SKM-1 (cell line): ENCODE data around the gene MGMT.

Experiments
- DNase-seq: peaks from one replicate; lab custom pipeline; 2025; ENCODE audit not compliant: unreplicated experiment; lab: John Stamatoyannopoulos, UW

Gene MGMT

GRCh38 chr10:129450391-129450790, 16.6 kb upstream of the MGMT start:
- no peak for DNase-seq

- DNase-seq, result no peak
These were observed 11.4 kb upstream of the MGMT start for GRCh38 chr10:129455625-129456024.

- no peak for DNase-seq
These were observed 7.1 kb upstream of the MGMT start for GRCh38 chr10:129459762-129460539.

- DNase-seq, result no peak
These were observed 4.7 kb upstream of the MGMT start for GRCh38 chr10:129462257-129462795.

- no peak for DNase-seq
These were observed 2.8 kb upstream of the MGMT start for GRCh38 chr10:129464251-129464650.

- no peak for DNase-seq
These were observed 992 bp upstream of the MGMT start for GRCh38 chr10:129465796-129466702.

- no peak for DNase-seq
These were observed 471 bp downstream of the MGMT start for GRCh38 chr10:129467359-129468064.

- DNase-seq, result no peak
These were observed 1.1 kb downstream of the MGMT start for GRCh38 chr10:129468187-129468586.

- DNase-seq, result no peak
These were observed 3.2 kb downstream of the MGMT start for GRCh38 chr10:129470103-129470851.

GRCh38 chr10:129471447-129472175, 4.6 kb downstream of the MGMT start:
- no peak for DNase-seq

GRCh38 chr10:129472696-129473555, 5.9 kb downstream of the MGMT start:
- DNase-seq, result no peak

GRCh38 chr10:129474642-129475041, 7.6 kb downstream of the MGMT start:
- DNase-seq, result no peak

- no peak for DNase-seq
These were observed 9.4 kb downstream of the MGMT start for GRCh38 chr10:129476431-129476830.

- no peak for DNase-seq
These were observed 10.0 kb downstream of the MGMT start for GRCh38 chr10:129477051-129477450.

- no peak for DNase-seq
These were observed 14.6 kb downstream of the MGMT start for GRCh38 chr10:129481641-129482040.

GRCh38 chr10:129483430-129484010, 16.5 kb downstream of the MGMT start:
- DNase-seq, result no peak

- no peak for DNase-seq
These were observed 19.8 kb downstream of the MGMT start for GRCh38 chr10:129486805-129487204.

- no peak for DNase-seq
These were observed 24.2 kb downstream of the MGMT start for GRCh38 chr10:129491123-129491734.
